HG02885 (cell line): ENCODE results near the gene CBFA2T2.
"Not testable (repeated sequence)": the region's sequence is repeated elsewhere in the genome, so short reads cannot be mapped to it uniquely, and the experiment has no call there.

ENCODE experiments used
- ATAC-seq: cut with Tn5 transposase; IDR thresholded peaks from one replicate; pipeline ENCODE4 v1.9.1; 2021; ENCODE audit warnings: mild to moderate bottlenecking; ENCODE audit not compliant: unreplicated experiment, poor library complexity

CBFA2T2 gene

GRCh38 chr20:33686984-33687366 lies 197.1 kb downstream of the CBFA2T2 start:
- no peak for ATAC-seq

GRCh38 chr20:33687370-33687915 lies 197.5 kb downstream of the CBFA2T2 start:
- ATAC-seq: no peak

- no peak for ATAC-seq
Measured at GRCh38 chr20:33687993-33688937, 198.4 kb downstream of the CBFA2T2 start.

- ATAC-seq: no peak
Measured at GRCh38 chr20:33688938-33689424, 199.1 kb downstream of the CBFA2T2 start.

- no peak for ATAC-seq
Measured at GRCh38 chr20:33689493-33689892, 199.6 kb downstream of the CBFA2T2 start.

GRCh38 chr20:33689973-33690372 lies 200.1 kb downstream of the CBFA2T2 start:
- ATAC-seq: no peak

GRCh38 chr20:33693289-33693688 lies 203.4 kb downstream of the CBFA2T2 start:
- no peak for ATAC-seq

- no peak for ATAC-seq
Measured at GRCh38 chr20:33693741-33694638, 204.1 kb downstream of the CBFA2T2 start.

- ATAC-seq: no peak
Measured at GRCh38 chr20:33694639-33695012, 204.7 kb downstream of the CBFA2T2 start.

GRCh38 chr20:33696448-33696847 lies 206.6 kb downstream of the CBFA2T2 start:
- no peak for ATAC-seq

- ATAC-seq: no peak
Measured at GRCh38 chr20:33697129-33697528, 207.2 kb downstream of the CBFA2T2 start.

GRCh38 chr20:33698966-33699365 lies 209.1 kb downstream of the CBFA2T2 start:
- ATAC-seq: not testable (repeated sequence)
